ENCODE results near the gene UBE3C.

Gene UBE3C

GRCh38 chr7:157292770-157293412 lies 154.2 kb downstream of the UBE3C start:
- TF ChIP-seq RAD21 (IDR thresholded peaks at IDR 0.05; ENCODE audit: low read depth) (no peak), TEAD4 (IDR thresholded peaks at IDR 0.05) (no peak), TAF1 (IDR thresholded peaks at IDR 0.05; ENCODE audit: low read depth) (no peak), ZBTB7A (IDR thresholded peaks at IDR 0.05; ENCODE audit: low read depth) (0 out of 2 replicates have a peak, but pooled peaks have one; percentile 25), NFIC (IDR thresholded peaks at IDR 0.05) (peak; percentile 46; the same call in 1 of the 2 replicates), EGR1 (IDR thresholded peaks at IDR 0.05) (peak; percentile 48; the same call in 1 of the 2 replicates), USF1 (IDR thresholded peaks at IDR 0.05) (peak; percentile 52), YY1 (IDR thresholded peaks at IDR 0.05; ENCODE audit: low read depth) (no peak), CEBPB (IDR thresholded peaks at IDR 0.05) (no peak), CREB1 (IDR thresholded peaks at IDR 0.05; ENCODE audit: low read depth) (no peak), FOXM1 (IDR thresholded peaks at IDR 0.05; ENCODE audit: borderline replicate concordance, low read depth) (no peak), MAX (IDR thresholded peaks at IDR 0.05) (no peak; the same call in 1 of the 2 replicates), REST (IDR thresholded peaks at IDR 0.05; ENCODE audit: low read depth) (no peak), TCF12 (IDR thresholded peaks at IDR 0.05; ENCODE audit: low read depth) (no peak), EP300 (IDR thresholded peaks at IDR 0.05; ENCODE audit: borderline replicate concordance) (no peak)

- TF ChIP-seq ZBTB7A (IDR thresholded peaks at IDR 0.05; ENCODE audit: low read depth) (no peak), CEBPB (IDR thresholded peaks at IDR 0.05) (no peak), REST (IDR thresholded peaks at IDR 0.05; ENCODE audit: low read depth) (no peak), TCF12 (IDR thresholded peaks at IDR 0.05; ENCODE audit: low read depth) (no peak), EGR1 (IDR thresholded peaks at IDR 0.05) (no peak), CREB1 (IDR thresholded peaks at IDR 0.05; ENCODE audit: low read depth) (no peak), EP300 (IDR thresholded peaks at IDR 0.05; ENCODE audit: borderline replicate concordance) (no peak), NFIC (IDR thresholded peaks at IDR 0.05) (no peak)
Measured at GRCh38 chr7:157293413-157293788, 154.7 kb downstream of the UBE3C start.

GRCh38 chr7:157294773-157295172 lies 156.0 kb downstream of the UBE3C start:
- no peak for TF ChIP-seq CREB1 (IDR thresholded peaks at IDR 0.05; ENCODE audit: low read depth)
- TF ChIP-seq TAF1 (IDR thresholded peaks at IDR 0.05; ENCODE audit: low read depth), result no peak
- no peak for TF ChIP-seq REST (IDR thresholded peaks at IDR 0.05; ENCODE audit: low read depth)

GRCh38 chr7:157295338-157295737 lies 156.6 kb downstream of the UBE3C start:
- no peak for TF ChIP-seq YY1 (IDR thresholded peaks at IDR 0.05; ENCODE audit: low read depth)
- no peak for TF ChIP-seq ZBTB7A (IDR thresholded peaks at IDR 0.05; ENCODE audit: low read depth)
- no peak for TF ChIP-seq CREB1 (IDR thresholded peaks at IDR 0.05; ENCODE audit: low read depth)
- TF ChIP-seq EGR1 (IDR thresholded peaks at IDR 0.05), result no peak
- no peak for TF ChIP-seq TCF12 (IDR thresholded peaks at IDR 0.05; ENCODE audit: low read depth)
- no peak for TF ChIP-seq CEBPB (IDR thresholded peaks at IDR 0.05)
- no peak for TF ChIP-seq REST (IDR thresholded peaks at IDR 0.05; ENCODE audit: low read depth)

All from Ishikawa (cell line).